CD4-positive, alpha-beta T cell treated with Interleukin-21 for 1 hour (primary cell): ENCODE measurements around the gene ESPNL.

Experiments
- DNase-seq: peaks from one replicate; pipeline ENCODE4 v3.0.0-alpha.2; 2020

ESPNL gene

DNA sequence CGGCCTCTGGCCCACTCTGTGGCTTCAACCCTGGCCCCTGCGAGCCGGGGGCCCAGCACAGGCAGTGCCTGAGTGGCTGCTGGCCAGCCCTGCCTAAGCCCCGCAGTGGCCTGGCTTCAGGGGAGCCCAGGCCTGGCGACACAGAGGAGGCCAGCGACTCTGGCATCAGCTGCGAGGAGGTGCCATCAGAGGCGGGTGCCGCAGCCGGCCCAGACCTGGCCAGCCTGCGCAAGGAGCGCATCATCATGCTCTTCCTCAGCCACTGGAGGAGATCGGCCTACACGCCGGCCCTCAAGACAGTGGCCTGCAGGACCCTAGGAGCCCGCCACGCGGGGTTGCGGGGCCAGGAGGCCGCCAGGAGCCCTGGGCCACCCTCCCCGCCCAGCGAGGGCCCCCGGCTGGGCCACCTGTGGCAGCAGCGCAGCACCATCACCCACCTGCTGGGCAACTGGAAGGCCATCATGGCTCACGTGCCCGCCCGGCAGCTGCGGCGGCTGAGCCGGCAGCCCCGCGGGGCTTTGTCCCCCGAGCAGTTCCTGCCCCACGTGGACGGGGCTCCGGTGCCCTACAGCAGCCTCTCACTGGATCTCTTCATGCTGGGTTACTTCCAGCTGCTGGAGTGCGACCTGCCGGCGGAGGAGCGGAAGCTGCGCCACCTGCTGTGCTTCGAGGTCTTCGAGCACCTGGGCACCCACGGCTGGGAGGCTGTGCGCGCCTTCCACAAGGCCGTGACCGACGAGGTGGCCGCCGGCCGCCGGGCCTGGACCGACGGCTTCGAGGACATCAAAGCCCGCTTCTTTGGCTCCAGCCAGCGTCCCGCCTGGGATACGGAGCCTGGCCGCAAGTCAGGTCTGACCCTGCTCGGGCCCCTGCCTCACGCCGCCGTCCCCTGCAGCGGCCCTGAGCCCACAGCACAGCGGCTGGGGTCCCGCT, 30.8 kb downstream of the ESPNL start:
- no peak for DNase-seq

DNA sequence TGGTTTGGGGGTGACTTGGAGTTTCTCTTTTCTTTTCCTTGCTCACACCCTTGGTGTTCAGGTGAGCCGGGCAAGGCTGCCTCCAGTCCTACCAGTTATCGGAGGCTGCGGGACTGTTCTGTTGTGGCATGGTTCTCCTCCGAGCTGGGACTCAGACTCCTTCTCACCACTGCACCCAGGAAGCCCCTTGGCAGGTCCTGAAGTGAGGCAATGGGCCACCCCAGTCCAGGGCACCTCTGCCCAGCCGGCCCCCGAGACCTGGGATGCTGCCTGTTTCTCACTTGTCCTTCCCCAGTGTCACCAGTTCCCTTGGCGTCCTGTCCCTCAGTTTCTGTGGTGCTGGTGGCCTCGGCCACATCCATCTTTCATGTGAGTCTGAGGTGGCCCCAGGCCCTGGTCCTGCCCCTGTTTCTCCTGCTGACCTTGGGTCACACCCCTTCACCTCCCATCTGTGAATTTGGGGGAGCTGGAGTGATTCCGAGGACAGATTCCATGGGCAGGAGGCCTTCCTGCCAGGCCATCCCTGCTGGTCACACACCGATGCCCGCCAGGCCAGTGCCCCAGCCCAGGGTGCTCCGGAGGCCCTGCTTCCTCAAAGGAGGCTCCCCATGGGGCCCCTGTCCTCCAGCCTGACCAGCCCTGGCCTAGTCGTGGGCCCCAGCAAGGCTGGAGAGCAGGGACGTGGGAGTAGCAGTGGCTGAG, 31.8 kb downstream of the ESPNL start:
- no peak for DNase-seq

DNA sequence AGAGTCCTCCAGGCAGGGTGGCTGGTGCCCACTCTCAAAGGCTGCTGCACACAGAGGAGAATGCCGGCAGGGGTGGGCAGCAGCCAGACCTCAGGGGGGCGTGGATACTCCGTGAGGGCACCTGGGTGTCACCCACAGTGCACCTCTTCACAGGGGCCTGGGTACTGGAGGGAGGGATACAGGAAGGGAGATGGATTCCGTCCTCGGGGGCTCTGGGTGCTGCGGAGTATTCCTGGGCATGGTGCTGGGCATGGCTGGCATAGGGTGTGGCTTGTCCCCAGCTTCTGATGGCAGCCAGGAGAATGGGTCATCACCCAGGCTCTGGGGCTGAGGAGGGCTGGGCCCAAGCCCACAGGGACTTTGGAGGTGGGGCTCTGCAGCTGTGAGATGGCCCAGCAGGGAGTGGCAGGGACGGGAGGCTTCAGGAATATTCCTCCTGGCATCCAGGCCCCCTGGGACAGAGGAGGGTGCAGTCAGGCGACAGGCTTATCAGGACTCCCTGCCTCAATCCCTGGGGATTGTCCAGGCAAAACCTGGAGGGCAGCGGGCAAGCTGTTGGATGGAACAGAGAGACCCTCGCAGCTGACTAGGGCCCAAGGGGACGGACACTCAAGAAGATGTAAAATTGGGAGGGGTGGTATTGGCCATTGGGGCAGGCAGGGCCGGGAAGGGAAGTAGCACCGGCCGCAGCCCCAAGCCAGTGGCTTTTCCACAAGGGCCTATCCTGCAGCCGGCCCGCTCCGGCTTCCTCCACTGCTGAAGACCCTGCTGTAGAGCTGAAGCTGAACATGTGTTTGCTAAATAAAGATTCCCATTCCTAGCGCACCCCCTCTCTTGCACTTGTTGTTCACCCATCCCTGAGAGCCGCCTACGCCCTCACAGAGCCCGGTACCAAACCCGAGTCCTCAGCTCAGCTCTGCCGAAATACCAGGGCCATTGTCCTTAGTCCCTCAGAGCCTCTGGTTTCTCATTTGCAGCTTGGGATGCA, 32.6 kb downstream of the ESPNL start:
- DNase-seq, result no peak

DNA sequence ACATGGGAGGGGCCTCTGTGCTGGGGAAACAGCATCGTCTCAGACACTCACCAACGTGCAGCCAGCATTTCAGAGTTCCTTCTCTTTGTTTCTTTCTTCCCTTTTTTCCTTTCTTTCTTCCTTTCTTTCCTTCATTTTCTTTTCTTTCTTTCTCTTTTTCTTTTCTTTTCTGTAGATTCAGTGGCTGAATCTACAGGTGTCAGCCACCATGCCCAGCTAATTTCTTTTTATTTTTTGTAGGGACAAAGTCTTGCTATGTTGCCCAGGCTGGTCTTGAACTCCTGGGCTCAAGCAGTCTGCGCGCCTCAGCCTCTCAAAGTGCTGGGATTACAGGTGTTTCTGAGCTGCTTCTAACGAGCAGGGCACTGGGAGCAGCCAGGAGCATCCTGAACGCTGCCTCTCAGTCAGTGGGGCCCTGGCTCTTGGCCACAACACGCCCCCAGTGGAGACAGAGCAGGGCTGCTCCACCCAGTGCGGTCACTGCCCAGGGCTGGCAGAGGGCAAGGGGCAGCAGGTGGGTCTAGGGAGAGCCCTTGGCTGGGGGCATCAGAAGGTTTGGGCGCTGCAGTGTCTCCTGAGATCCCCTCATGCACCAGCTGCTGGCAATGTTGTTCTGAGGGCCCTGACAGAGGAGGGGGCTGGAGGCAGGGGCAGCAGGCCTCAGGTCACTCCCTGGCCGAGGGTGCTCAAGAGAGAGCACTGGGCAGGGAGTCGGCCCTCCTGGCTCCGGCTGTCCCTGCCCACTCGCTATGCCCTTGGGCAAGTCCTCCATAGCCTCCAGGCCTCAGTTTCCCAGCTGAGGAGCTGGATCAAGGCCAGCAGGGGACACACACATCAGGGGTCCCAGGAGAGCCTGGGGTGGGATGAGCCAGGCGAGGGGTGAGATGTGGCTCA, 33.6 kb downstream of the ESPNL start:
- DNase-seq, result no peak

DNA sequence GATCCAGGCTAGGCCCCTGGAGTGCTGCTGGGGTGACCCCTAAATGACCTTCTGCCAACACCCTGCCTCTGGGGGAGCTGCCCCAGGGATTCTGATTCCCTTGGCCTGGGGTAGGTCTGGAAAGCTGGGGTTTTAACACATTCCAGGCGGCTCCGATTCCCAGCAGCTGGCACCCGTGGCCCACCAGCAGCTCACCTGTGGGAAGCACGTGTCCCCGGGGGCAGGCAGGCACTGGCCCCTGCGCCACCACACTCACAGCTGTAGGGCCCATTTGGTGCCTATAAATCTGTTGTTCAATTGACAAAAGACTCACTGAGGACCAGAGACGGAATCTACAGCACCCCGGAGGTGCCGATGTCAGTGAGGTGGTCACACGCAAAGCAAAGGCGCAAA, 34.2 kb downstream of the ESPNL start:
- DNase-seq, result no peak

DNA sequence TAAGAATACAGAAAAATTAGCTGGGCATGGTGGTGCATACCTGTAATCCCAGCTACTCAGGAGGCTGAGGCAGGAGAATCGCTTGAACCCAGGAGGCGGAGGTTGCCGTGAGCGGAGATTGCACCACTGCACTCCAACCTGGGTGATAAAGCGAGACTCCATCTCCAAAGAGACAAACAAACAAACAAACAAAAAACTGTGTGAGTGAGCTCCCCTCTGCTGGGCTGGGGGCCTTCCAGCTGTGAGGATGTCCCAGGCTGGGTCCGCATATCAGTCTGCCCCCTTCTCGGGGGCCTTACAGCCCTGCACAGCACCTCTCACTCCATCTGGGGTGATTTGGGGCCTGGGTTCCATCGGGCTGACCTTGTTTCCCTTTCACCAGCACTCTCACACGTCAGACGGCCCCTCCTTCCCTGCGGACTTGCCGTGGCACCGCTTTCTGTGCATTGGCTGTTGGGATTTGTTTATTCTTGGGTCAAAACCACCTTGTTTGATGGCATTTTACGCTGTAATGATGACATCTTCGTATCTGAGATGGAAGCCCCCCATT, 35.5 kb downstream of the ESPNL start:
- no peak for DNase-seq

DNA sequence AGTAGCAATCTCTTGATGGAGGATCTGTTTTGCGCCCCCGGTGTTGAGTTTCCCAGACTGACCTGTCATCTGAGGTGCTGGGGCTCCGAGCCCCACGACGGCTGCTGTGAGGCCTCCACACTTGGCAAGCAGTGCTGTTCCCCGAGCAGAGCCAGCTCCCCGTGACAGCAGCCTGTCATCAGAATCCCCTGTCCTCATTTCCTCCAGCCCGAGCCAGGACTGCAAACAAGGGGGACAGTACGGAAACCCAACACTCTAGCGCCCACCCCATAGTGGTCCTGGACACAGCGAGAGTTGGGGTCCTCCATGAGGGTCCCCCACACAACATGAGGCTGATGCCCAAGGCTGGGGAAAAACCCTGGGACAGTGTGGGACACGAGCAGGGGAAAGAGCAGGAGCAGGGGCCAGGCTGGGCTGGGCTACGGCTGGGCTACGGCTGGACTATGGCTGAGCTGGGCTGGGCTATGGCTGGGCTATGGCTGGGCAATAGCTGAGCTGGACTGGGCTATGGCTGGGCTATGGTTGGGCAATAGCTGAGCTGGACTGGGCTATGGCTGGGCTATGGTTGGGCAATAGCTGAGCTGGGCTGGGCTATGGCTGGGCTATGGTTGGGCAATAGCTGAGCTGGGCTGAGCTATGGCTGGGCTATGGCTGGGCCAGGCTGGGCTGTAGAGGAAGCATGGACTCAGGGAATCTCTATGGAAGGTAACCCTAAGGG, 36.8 kb downstream of the ESPNL start:
- DNase-seq, result no peak

DNA sequence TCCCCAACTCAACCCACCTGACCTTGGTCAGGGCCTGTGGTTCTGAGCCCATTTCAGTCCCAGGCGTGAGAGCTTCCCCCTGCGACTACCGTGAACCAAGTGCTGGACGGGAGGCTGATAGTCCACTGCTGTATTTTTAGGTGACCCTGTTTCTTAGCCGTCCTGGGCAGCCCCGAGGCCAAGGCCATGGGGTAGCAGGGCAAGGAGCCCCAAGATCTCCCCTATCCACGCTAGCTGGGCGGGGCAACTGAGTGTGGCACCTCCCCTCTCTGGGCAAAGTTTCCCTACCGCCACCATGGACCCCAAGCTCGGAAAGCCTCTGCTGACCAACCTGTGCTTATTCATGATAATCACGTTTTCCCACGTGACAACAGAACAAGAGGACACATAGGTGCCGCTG, 37.7 kb downstream of the ESPNL start:
- DNase-seq, result no peak

DNA sequence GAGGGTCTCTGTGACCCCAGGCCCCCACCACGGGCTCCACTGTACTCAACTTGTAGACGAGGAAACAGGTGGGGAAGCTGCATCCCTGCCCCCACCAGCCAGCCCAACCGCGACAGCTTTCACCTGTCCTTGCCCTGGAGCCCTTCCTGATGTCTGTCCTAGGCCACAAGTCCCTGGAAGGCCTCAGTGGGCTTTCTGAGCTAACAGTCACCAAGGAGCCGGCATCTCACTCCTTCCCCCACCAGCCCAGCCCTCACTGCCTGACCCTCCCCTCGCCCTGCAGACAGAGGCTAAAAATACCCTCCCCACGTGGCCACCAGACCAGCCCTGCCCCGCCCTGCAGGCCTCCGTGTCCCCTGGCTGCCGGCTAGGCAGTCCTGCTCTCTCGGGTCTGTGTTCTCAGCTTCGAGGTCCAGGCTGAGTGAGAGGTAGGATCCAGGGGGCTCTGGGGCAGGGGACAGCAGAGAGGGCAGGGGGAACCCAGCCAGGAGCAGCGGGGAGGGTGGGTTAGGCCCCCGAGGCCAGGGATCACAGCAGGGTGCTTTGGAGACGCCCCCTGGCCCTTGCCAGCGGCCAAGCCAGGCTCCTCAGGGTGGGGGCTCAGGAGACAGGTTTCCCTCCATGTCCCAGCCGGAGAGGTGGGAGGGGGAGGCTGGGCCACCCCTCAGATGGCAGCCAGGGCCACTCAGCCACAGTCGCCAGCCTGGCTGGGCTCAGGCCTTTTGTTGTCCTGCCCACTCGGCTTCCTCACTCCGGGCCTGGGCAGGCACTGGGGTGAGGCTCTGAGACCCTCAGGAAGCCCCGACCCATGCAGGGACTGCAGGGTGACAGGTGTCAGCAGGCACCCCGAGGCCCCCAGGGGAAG, 38.4 kb downstream of the ESPNL start, which contains the start of gene KLHL30:
Gene KLHL30 (plus strand): TSS at position 338 of the 865 bp plus-strand sequence. CDS start 2,087 bp downstream, outside the sequence.
- no peak for DNase-seq

DNA sequence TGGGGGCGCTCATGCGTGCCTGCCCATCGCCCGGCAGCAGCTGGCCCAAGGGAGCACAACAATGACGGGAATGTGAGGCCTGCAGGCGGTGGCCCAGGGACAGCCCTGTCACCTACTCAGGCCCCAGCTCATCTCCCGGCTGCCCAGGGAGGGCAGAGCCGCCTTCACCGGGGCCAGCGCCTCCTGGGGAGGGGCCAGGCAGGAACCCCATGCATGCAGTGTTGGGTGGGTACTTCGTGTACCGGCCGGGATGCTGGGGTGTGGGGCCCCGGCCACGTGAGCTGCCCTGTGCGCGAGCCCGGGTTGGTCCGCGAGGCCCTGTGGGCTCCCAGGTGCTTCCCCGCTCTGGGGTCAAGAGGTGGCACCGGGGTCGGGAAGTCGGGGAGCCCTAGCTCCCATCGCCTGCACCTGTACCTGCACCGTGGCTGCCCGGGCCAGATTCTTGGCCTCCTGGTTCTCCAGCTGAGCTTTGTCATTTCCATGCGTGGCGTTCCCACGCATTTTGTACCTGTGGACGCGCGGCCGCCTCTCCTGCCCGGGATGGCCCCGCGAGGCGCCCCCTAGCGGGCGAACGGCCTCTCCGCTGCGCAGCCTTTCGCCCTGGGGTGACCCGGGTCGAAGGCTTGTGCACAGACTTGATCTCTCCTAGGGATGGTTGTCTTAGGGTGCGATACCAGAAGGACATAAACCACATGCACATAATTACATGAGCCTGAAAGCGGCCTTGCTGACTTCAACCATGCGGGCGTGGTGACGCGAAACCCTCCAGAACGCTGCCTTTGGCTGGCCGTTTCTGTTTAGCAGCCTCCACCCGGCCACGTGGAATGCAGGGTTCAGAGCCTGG, 39.3 kb downstream of the ESPNL start:
- DNase-seq, result peak; percentile 16

DNA sequence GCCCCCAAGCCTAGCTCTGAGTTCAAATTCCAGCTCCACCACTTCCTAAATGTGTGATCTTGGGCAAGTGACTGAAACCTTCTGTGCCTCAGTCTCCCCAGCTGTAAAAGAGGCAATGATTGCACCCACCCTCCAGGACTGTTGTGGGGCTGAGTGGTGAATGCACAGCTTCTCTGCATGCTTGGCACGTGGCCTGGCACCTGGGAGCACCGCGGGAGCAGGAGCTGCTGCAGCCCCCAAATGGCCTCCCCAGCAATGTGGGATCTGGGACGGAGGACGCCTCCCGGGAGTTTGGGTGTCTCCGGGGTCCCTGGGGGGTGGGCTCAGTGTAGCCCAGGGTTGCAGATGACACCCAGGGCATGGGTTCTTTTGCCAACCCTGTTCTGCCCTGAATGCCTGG, 39.9 kb downstream of the ESPNL start:
- DNase-seq, result no peak

DNA sequence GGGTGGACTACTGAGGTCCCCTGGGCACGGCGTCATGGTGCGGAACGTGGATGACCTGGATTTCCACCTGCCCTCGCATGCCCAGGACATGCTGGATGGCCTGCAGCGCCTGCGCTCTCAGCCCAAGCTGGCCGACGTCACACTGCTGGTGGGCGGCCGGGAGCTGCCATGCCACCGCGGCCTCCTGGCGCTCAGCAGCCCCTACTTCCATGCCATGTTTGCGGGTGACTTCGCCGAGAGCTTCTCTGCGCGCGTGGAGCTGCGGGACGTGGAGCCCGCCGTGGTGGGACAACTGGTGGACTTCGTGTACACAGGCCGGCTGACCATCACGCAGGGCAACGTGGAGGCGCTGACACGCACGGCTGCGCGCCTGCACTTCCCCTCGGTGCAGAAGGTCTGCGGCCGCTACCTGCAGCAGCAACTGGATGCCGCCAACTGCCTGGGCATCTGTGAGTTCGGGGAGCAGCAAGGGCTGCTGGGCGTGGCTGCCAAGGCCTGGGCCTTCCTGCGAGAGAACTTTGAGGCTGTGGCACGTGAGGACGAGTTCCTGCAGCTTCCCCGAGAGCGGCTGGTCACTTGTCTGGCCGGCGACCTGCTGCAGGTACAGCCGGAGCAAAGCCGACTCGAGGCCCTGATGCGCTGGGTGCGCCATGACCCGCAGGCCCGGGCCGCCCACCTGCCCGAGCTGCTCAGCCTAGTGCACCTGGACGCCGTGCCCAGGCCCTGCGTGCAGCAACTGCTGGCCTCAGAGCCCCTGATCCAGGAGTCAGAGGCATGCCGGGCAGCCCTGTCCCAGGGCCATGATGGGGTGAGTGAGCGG, 40.8 kb downstream of the ESPNL start:
- no peak for DNase-seq

DNA sequence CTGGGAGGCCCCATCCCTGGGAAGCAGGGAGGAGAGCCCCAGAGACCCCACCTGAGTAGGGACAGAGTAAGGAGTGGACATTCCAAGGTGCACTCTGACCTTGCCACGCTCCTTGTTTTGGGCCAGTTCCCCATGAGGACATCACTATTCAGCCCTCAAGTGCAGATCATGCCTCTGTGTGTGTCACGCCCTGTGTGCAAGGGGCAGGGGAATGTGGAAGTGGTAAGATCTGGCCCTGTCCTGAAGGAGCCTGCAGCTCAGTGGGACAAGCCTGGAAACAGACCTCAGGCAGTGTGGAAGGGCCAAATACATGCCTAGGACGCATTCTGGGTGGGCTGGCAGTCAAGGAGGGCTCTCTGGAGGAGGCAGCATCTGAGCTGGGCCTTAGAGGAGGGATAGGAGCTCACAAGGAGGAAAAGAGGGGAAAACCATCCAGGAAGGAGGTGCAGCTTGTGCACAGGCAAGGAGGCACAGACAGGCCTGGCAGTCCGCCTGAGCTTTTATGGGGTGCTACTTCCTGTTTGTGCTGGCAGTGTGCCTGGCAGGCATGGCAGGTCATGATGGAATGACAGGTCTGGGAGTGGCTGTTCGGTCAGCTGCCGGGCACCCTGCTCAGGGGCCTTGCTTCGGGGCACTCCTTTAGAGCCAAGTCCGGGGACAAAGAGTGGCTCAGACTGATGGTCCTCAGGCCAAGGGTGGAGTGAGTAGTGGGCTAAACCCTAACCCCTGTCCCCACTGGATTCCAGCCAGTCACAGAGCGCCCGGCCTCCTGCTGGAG, 41.6 kb downstream of the ESPNL start:
- DNase-seq, result no peak

DNA sequence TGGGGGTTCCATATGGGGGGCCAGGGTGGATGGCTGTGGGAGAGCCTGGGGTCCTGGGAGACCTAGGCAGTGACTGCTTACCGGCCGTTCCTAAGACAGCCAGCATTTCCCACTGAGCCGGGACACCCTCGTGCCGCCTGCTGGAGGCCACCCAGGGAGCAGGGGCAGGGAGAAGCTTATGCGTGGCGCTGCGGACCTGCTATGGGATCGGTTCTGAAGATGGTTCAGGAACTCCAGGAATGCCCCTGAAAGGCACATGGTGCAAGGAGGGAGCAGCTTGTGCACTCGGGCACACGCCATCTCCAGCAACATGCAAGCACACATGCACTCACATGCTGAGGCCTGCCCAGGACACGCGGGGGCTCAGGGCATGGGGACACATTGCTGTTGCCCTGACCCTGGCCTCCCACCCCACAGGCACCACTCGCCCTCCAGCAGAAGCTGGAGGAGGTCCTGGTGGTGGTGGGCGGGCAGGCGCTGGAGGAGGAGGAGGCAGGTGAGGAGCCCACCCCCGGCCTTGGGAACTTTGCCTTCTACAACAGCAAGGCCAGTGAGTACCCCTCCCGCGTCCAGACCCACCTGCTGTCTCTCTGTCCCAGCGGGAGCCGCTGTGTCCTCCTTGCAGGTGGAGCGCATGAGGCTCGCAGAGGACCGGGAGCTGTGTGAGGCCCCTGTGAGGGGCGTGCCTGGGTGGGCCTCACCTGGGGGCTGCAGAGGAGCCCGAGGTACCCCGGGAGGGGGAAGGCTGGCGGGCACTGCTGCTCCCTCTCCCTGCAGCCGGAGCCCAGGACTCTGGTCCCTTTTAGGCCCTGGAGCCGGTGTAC, 42.5 kb downstream of the ESPNL start:
- DNase-seq, result no peak

DNA sequence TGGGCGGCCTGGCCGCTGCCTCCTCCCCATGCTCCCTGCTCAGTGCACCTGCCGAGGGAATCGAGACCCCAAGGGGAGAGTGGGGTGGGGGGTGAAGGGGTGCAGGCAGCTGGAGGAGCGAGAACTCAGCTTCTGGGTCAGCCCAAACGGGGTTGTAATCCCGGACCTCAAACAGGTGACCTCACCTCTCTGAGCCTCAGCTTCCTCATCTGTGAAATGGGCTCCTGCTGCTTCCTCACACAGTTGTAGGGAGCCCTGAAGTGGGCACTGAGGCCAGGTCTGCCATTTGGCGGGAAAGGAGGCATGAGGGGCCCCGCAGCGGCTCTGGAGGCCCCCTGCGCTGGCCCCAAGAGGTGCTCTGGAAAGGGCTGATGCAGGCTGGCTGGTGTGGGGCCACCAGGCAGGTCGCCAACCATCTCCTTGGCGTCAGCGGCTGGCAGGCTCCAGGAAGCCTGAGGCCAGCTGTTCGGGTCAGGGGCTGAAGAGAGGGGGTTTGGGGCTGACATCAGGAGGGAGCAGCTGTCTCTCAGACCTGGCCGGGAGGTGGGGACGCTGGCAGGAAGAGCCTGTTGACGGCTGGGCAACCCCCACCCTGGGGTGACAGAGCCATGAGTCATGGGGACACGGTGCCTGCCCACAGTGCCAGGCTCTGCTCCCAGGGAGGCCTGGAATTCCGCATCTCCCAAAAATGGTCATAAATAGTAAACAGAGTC, 43.3 kb downstream of the ESPNL start:
- DNase-seq, result no peak
